ENCODE data around the gene PLEKHJ1. TPM values are rescaled to one million over a fixed set of nuclear protein-coding genes. Genes with fewer than 3 reads are reported as not detected.
A peak's percentile ranks its signal among the peaks of the same experiment; 100 is the strongest.

PLEKHJ1 gene
- total and polyA plus RNA-seq, 11 donors = 44.6 to 89.7 (median 48.8) TPM

- ATAC-seq (no peak), DNase-seq (peak in 1 of 5 donors; percentile 50)
- Histone ChIP-seq H3K36me3 (peaks cover 0 to 23% (median 14%) of the 10 kb centered on the region in 9 donors), H3K27ac (no peak overlapping the region), H3K4me1 (peaks cover 0 to 56% (median 36%) of the 10 kb centered on the region in 12 donors), H3K27me3 (peaks cover 33 to 57% (median 46%) of the 10 kb centered on the region in 9 donors), H3K4me3 (peak overlapping the region in 10 of 12 donors; percentile 0 to 45 (median 11)), H3K9me3 (no peaks in the 10 kb centered on the region)
- intact Hi-C loops (cut with DNase I) = no loop called here
- WGBS, 4 donors = 5 to 9% (median 6%) methylated on average over 60 to 125 of the region's 125 CpGs
- TF ChIP-seq, protein P1, sequence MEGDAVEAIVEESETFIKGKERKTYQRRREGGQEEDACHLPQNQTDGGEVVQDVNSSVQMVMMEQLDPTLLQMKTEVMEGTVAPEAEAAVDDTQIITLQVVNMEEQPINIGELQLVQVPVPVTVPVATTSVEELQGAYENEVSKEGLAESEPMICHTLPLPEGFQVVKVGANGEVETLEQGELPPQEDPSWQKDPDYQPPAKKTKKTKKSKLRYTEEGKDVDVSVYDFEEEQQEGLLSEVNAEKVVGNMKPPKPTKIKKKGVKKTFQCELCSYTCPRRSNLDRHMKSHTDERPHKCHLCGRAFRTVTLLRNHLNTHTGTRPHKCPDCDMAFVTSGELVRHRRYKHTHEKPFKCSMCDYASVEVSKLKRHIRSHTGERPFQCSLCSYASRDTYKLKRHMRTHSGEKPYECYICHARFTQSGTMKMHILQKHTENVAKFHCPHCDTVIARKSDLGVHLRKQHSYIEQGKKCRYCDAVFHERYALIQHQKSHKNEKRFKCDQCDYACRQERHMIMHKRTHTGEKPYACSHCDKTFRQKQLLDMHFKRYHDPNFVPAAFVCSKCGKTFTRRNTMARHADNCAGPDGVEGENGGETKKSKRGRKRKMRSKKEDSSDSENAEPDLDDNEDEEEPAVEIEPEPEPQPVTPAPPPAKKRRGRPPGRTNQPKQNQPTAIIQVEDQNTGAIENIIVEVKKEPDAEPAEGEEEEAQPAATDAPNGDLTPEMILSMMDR (IDR thresholded peaks at IDR 0.05) = no peak
- no peak for TF ChIP-seq POLR2A (IDR thresholded peaks at IDR 0.05)
These were observed 15.3 kb upstream of the PLEKHJ1 start for GRCh38 chr19:2251106-2252054.

GRCh38 chr19:2250766-2251105 is 14.6 kb upstream of the PLEKHJ1 start:
- 8 to 22% (median 8%) methylated on average over 29 to 40 of the region's 40 CpGs; no CpG with 5 or more reads in 1 of the 4 donors for WGBS, 4 donors
- Histone ChIP-seq H3K4me3 (no peak overlapping the region), H3K4me1 (peaks cover 0 to 56% (median 36%) of the 10 kb centered on the region in 12 donors), H3K36me3 (peaks cover 0 to 30% (median 20%) of the 10 kb centered on the region in 9 donors), H3K27ac (no peak overlapping the region), H3K27me3 (peaks cover 33 to 57% (median 46%) of the 10 kb centered on the region in 9 donors), H3K9me3 (no peaks in the 10 kb centered on the region)
- TF ChIP-seq POLR2A (IDR thresholded peaks at IDR 0.05) = no peak
- TF ChIP-seq, protein P1 (IDR thresholded peaks at IDR 0.05) = no peak
- intact Hi-C loops (cut with DNase I) = no loop called here
- DNase-seq = peak in 1 of 5 donors; percentile 60
- ATAC-seq = no peak

DNA sequence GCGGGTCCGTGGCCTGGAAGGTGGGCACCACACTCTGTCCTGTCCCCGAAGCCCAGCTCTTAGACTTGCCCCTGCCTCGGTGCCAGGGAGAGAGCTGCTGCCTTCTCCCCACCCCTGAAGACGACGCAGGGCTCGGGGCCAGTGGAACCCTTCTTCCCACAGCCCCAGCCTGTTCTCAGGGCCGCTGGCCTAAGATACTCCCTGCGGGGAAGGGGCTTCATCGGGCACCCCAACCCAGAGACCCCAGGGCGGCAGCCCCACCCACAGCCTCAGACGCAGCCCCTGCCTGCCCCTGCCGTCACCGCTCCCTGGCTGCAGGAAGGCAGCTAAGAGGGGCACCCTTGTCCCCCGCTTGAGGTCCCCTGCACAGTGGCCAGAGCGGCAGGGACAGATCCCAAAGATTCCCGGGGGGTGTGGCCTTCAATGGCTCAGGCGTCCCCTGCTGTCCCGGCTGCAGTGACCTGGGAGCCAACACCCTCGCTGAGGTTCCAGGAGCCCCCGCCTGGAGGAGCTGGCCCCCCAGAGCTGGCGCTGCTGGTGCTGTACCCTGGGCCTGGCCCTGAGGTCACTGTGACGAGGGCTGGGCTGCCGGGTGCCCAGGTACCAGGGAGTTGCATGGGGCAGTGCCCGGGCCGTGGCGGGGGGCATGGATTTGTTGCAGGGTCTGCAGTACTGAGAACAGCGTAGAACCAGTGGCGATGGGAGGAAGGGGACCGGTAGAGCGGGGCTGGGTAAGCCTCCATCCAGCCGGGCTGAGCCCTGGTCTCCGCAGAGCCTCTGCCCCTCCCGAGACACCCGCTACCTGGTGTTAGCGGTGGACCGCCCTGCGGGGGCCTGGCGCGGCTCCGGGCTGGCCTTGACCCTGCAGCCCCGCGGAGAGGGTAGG is 14.0 kb upstream of the PLEKHJ1 start:
- Histone ChIP-seq H3K9me3 (no peaks in the 10 kb centered on the region), H3K27me3 (peaks cover 33 to 57% (median 46%) of the 10 kb centered on the region in 9 donors), H3K27ac (no peak overlapping the region), H3K4me3 (no peak overlapping the region), H3K4me1 (peaks cover 0 to 56% (median 36%) of the 10 kb centered on the region in 12 donors), H3K36me3 (peaks cover 0 to 36% (median 26%) of the 10 kb centered on the region in 9 donors)
- intact Hi-C loops (cut with DNase I) = no loop called here
- TF ChIP-seq, protein P1 (IDR thresholded peaks at IDR 0.05) = no peak
- TF ChIP-seq POLR2A (IDR thresholded peaks at IDR 0.05) = no peak
- DNase-seq = peak in 1 of 5 donors; percentile 57
- 25 to 29% (median 26%) methylated on average over 16 to 43 of the region's 43 CpGs for WGBS, 4 donors
- peak in 1 of 4 donors; percentile 6 for ATAC-seq
